HEK293 (cell line): ENCODE data around the gene MTCH1.

ENCODE experiments used
- CTCF ChIA-PET: fragments of 350-600 bp; formaldehyde crosslinking; extraction: SDS; loops from one replicate; lab custom pipeline; 2021; ENCODE audit warnings: antibody characterized with exemption; lab: Yijun Ruan, JAX
- POLR2A ChIA-PET: fragments of 300-600 bp; formaldehyde crosslinking; extraction: SDS; loops from one replicate; lab custom pipeline; 2020; ENCODE audit warnings: antibody characterized with exemption, inconsistent platforms; lab: Yijun Ruan, JAX
- H3K27ac ChIP-seq: fragments of 200-500 bp; sonication (Bioruptor generic); 2 replicates; pipeline ENCODE4 v1.5.1; 2014; ENCODE audit warnings: low read depth, low read length, control low read depth, inconsistent platforms; ENCODE audit errors: extremely low read depth
- H3K36me3 ChIP-seq, 2 experiments: fragments of 200-500 bp in 1 of 2; sonication (Bioruptor generic) in 1 of 2; 1 replicate in 1 of 2; 2 replicates in 1 of 2; pipeline ENCODE4 v1.5.1; 2014 to 2017; ENCODE audit warnings: inconsistent platforms in 2 of 2, low read length in 2 of 2; ENCODE audit not compliant: control insufficient read depth in 2 of 2, insufficient read depth in 1 of 2
- H3K4me1 ChIP-seq: fragments of 200-500 bp; sonication (Bioruptor generic); 2 replicates; pipeline ENCODE4 v1.5.1; 2014; ENCODE audit warnings: mild to moderate bottlenecking, low read length, inconsistent platforms; ENCODE audit not compliant: control insufficient read depth, insufficient read depth
- H3K4me3 ChIP-seq: 2 replicates; pipeline ENCODE4 v1.5.1; 2011; ENCODE audit warnings: low read depth, mild to moderate bottlenecking, control low read depth, low read length, moderate library complexity
- H3K9me3 ChIP-seq: fragments of 200-500 bp; sonication (Bioruptor generic); 2 replicates; pipeline ENCODE4 v1.5.1; 2014; ENCODE audit warnings: low read depth, low read length, inconsistent platforms; ENCODE audit not compliant: control insufficient read depth, insufficient read depth
- FEZF1 ChIP-seq: fragments of 450-650 bp; formaldehyde crosslinking; IDR thresholded peaks from 2 replicates; pipeline ENCODE4 v1.5.1; 2016; ENCODE audit warnings: missing biosample characterization, missing genetic modification characterization
- HOXC10 ChIP-seq: sonication (generic); formaldehyde crosslinking; IDR thresholded peaks from 2 replicates; pipeline ENCODE4 v1.8.1; 2023; ENCODE audit warnings: mild to moderate bottlenecking, missing genetic modification reagents
- KLF16 ChIP-seq: fragments of 450-650 bp; formaldehyde crosslinking; IDR thresholded peaks from 2 replicates; pipeline ENCODE4 v1.5.1; 2017; ENCODE audit warnings: missing biosample characterization, missing genetic modification characterization
- MEIS1 ChIP-seq: sonication (generic); formaldehyde crosslinking; IDR thresholded peaks from 2 replicates; pipeline ENCODE4 v1.8.1; 2022; ENCODE audit warnings: missing genetic modification reagents, mild to moderate bottlenecking, borderline replicate concordance
- PATZ1 ChIP-seq: fragments of 450-650 bp; formaldehyde crosslinking; IDR thresholded peaks from 2 replicates; pipeline ENCODE4 v1.5.1; 2016; ENCODE audit warnings: missing biosample characterization, missing genetic modification characterization
- PRDM1 ChIP-seq: fragments of 450-650 bp; formaldehyde crosslinking; IDR thresholded peaks from 2 replicates; pipeline ENCODE4; 2016; ENCODE audit warnings: missing biosample characterization, missing genetic modification characterization
- PRDM10 ChIP-seq: fragments of 450-650 bp; formaldehyde crosslinking; IDR thresholded peaks from 2 replicates; pipeline ENCODE4 v1.5.1; 2016; ENCODE audit warnings: missing biosample characterization, missing genetic modification characterization
- SP7 ChIP-seq: fragments of 450-650 bp; formaldehyde crosslinking; IDR thresholded peaks from 2 replicates; pipeline ENCODE4 v1.5.1; 2016; ENCODE audit warnings: missing biosample characterization, missing genetic modification characterization
- ZBTB11 ChIP-seq: fragments of 450-650 bp; formaldehyde crosslinking; conservative IDR thresholded peaks from 2 replicates; pipeline ENCODE4 v1.5.1; 2016; ENCODE audit warnings: low read depth, missing biosample characterization, missing genetic modification characterization
- ZNF155 ChIP-seq: fragments of 450-650 bp; formaldehyde crosslinking; IDR thresholded peaks from 2 replicates; pipeline ENCODE4 v1.5.1; 2016; ENCODE audit warnings: missing biosample characterization, missing genetic modification characterization
- ZNF350 ChIP-seq: fragments of 450-650 bp; formaldehyde crosslinking; IDR thresholded peaks from 2 replicates; pipeline ENCODE4 v1.5.0; 2017; ENCODE audit warnings: missing biosample characterization, mild to moderate bottlenecking, missing genetic modification characterization
- ZNF362 ChIP-seq: fragments of 450-650 bp; formaldehyde crosslinking; IDR thresholded peaks from 2 replicates; pipeline ENCODE4 v1.5.1; 2016; ENCODE audit warnings: missing biosample characterization, missing genetic modification characterization
- ZNF37A ChIP-seq: fragments of 450-650 bp; IDR thresholded peaks from 2 replicates; pipeline ENCODE4 v1.5.1; 2018; ENCODE audit warnings: missing biosample characterization, missing genetic modification characterization
- ZNF391 ChIP-seq: fragments of 450-650 bp; formaldehyde crosslinking; IDR thresholded peaks from 2 replicates; pipeline ENCODE4 v1.5.1; 2016; ENCODE audit warnings: low read depth, missing biosample characterization, missing genetic modification characterization, borderline replicate concordance
- ZNF664 ChIP-seq: fragments of 450-650 bp; formaldehyde crosslinking; IDR thresholded peaks from 2 replicates; pipeline ENCODE4 v1.5.1; 2016; ENCODE audit warnings: missing biosample characterization, missing genetic modification characterization
- ZNF785 ChIP-seq: fragments of 450-650 bp; formaldehyde crosslinking; IDR thresholded peaks from 2 replicates; pipeline ENCODE4 v1.5.1; 2016; ENCODE audit warnings: missing biosample characterization, missing genetic modification characterization
- ZXDB ChIP-seq: fragments of 450-650 bp; formaldehyde crosslinking; IDR thresholded peaks from 2 replicates; pipeline ENCODE4 v1.5.1; 2016; ENCODE audit warnings: missing biosample characterization, missing genetic modification characterization

MTCH1 gene

GRCh38 chr6:37005827-37006567 is 20.0 kb upstream of the MTCH1 start:
- no peaks in the 10 kb centered on the region for H3K9me3 ChIP-seq
- H3K4me3 ChIP-seq = no peak overlapping the region
- H3K36me3 ChIP-seq = no peaks in the 10 kb centered on the region
- ChIA-PET CTCF (interaction anchor here (0.5 to 2.9 kb wide), 13 partner anchors 13 to 886 kb away, joined by 3 to 50 read pairs (median 4); no protein-coding TSS in a partner anchor), POLR2A (interaction anchor here (1.3 to 1.8 kb wide), 3 partner anchors 12 to 131 kb away, joined by 5 to 20 read pairs (median 6); partner anchors contain the start of genes MTCH1 and PPIL1)
- TF ChIP-seq ZNF155 (no peak), ZNF664 (no peak), FEZF1 (no peak), ZXDB (tag by site-specific recombination) (no peak)
- H3K27ac ChIP-seq = no peak overlapping the region
- H3K4me1 ChIP-seq = no peaks in the 10 kb centered on the region

GRCh38 chr6:37005061-37005810 is 19.2 kb upstream of the MTCH1 start, which contains the start of gene FGD2:
TSS of gene FGD2 (plus strand) at chr6:37005655. CDS start at chr6:37005818, 163 bp downstream.
- CTCF ChIA-PET = interaction anchor here (0.5 to 2.9 kb wide), 5 partner anchors 13 to 702 kb away, joined by 3 to 50 read pairs (median 3); no protein-coding TSS in a partner anchor
- POLR2A ChIA-PET = no interaction called here
- H3K4me3 ChIP-seq = no peak within 1 kb of the TSS
- H3K36me3 ChIP-seq = no peaks in the 10 kb centered on the region
- no peak for TF ChIP-seq PRDM1 (tag by site-specific recombination)
- TF ChIP-seq ZNF37A (tag by site-specific recombination) = no peak
- no peak for TF ChIP-seq MEIS1 (CRISPR knock-in tag)
- TF ChIP-seq PATZ1 (tag by site-specific recombination) = no peak
- TF ChIP-seq SP7 (tag by site-specific recombination) = no peak
- no peak for TF ChIP-seq ZNF350 (tag by site-specific recombination)
- no peaks in the 10 kb centered on the region for H3K4me1 ChIP-seq
- H3K9me3 ChIP-seq = no peaks in the 10 kb centered on the region
- H3K27ac ChIP-seq = no peak within 1 kb of the TSS

GRCh38 chr6:37004044-37004980 is 18.3 kb upstream of the MTCH1 start:
- ChIA-PET CTCF (interaction anchor here (0.6 to 3.6 kb wide), 3 partner anchors 14 to 206 kb away, joined by 3 to 31 read pairs (median 4); no protein-coding TSS in a partner anchor), POLR2A (no interaction called here)
- H3K36me3 ChIP-seq = no peaks in the 10 kb centered on the region
- no peaks in the 10 kb centered on the region for H3K9me3 ChIP-seq
- no peaks in the 10 kb centered on the region for H3K4me1 ChIP-seq
- no peak overlapping the region for H3K27ac ChIP-seq
- H3K4me3 ChIP-seq = no peak overlapping the region
- TF ChIP-seq ZBTB11 (tag by site-specific recombination) (no peak), ZNF362 (no peak), PRDM10 (tag by site-specific recombination) (peak; percentile 17; the same call in 1 of the 2 replicates), HOXC10 (no peak), KLF16 (no peak), ZNF785 (tag by site-specific recombination) (no peak), ZNF391 (tag by site-specific recombination) (no peak)
